Spleen (tissue), 7 donors: ENCODE data around the gene CPNE1.

Experiments
- CTCF ChIP-seq, 11 experiments: fragments of 200-600 bp in 7 of 11; fragments of 450-650 bp in 4 of 11; sonication (generic) in 4 of 11; IDR thresholded peaks in 8 of 11; conservative IDR thresholded peaks in 3 of 11; 1 replicate in 7 of 11; 2 replicates in 4 of 11; pipeline versions ENCODE4 v1.4.0 to v1.8.0; 2016 to 2021; ENCODE audit warnings: antibody characterized with exemption in 11 of 11, inconsistent platforms in 4 of 11, mild to moderate bottlenecking in 1 of 11
- POLR2A ChIP-seq, 3 donors: fragments of 450-650 bp; IDR thresholded peaks; one replicate each; pipeline ENCODE4 v1.5.1; 2017; ENCODE audit warnings: antibody characterized with exemption in 3 of 3, mild to moderate bottlenecking in 1 of 3
- POLR2AphosphoS5 ChIP-seq, 3 donors: sonication (generic); formaldehyde crosslinking; IDR thresholded peaks; one replicate each; pipeline ENCODE4 v1.5.1; 2017; ENCODE audit warnings: antibody characterized with exemption in 3 of 3
- donor health status: DM: no; HTN: no; CAD: no; lungs with moderate emphysema.
- donor health status: DM: no; HTN: no; CAD: no.
- donor health status: DM: no; HTN: no; CAD: no.

GRCh38 chr20:35653893-35654292 lies 10.8 kb downstream of the CPNE1 start:
- TF ChIP-seq CTCF (IDR thresholded peaks at IDR 0.05 in 8 of 11, conservative IDR thresholded peaks at IDR 0.05 in 3 of 11) (no peak), POLR2A (IDR thresholded peaks at IDR 0.05) (no peak), POLR2AphosphoS5 (IDR thresholded peaks at IDR 0.05) (no peak)
